H9 (cell line): ENCODE measurements around the gene XG. TPM values are rescaled to one million over a fixed set of nuclear protein-coding genes. Genes with fewer than 3 reads are reported as not detected.

Experiments
- DNase-seq: peaks from one replicate; pipeline ENCODE4 v3.0.0-alpha.2; 2017
- H2AFZ ChIP-seq: one replicate; pipeline ENCODE4 v1.6.1; 2013; ENCODE audit warnings: mild to moderate bottlenecking, low read length, control low read depth, moderate library complexity
- H2AK5ac ChIP-seq: 2 replicates; pipeline ENCODE4 v1.6.1; 2013; ENCODE audit warnings: low read length, control low read depth, mixed read lengths; ENCODE audit not compliant: insufficient read length
- H2BK120ac ChIP-seq: one replicate; pipeline ENCODE4 v1.6.1; 2013; ENCODE audit warnings: low read depth, mild to moderate bottlenecking, low read length, control low read depth, inconsistent platforms; ENCODE audit not compliant: poor library complexity, severe bottlenecking
- H2BK12ac ChIP-seq: 2 replicates; pipeline ENCODE4 v1.6.1; 2013; ENCODE audit warnings: low read length, control low read depth, mixed read lengths, low read depth; ENCODE audit not compliant: insufficient read length
- H2BK15ac ChIP-seq: 2 replicates; pipeline ENCODE4 v1.6.1; 2013; ENCODE audit warnings: low read depth, low read length, control low read depth
- H2BK20ac ChIP-seq: one replicate; pipeline ENCODE4 v1.6.1; 2013; ENCODE audit warnings: low read depth, mild to moderate bottlenecking, low read length, control low read depth, inconsistent platforms; ENCODE audit not compliant: poor library complexity, severe bottlenecking
- H2BK5ac ChIP-seq: 2 replicates; pipeline ENCODE4 v1.6.1; 2013; ENCODE audit warnings: low read length, control low read depth, mixed read lengths; ENCODE audit not compliant: insufficient read length
- H3K14ac ChIP-seq: 2 replicates; pipeline ENCODE4 v1.6.1; 2013; ENCODE audit warnings: low read length, control low read depth; ENCODE audit not compliant: insufficient read depth
- H3K18ac ChIP-seq: 2 replicates; pipeline ENCODE4 v1.6.1; 2013; ENCODE audit warnings: low read depth, mild to moderate bottlenecking, mixed read lengths, low read length, control low read depth; ENCODE audit not compliant: insufficient read length
- H3K23ac ChIP-seq: 2 replicates; pipeline ENCODE4 v1.6.1; 2013; ENCODE audit warnings: low read length, control low read depth, mixed read lengths, low read depth; ENCODE audit not compliant: insufficient read length
- H3K23me2 ChIP-seq: 2 replicates; pipeline ENCODE4 v1.6.1; 2013; ENCODE audit warnings: low read depth, mild to moderate bottlenecking, mixed read lengths, low read length, control low read depth; ENCODE audit not compliant: insufficient read length, poor library complexity, severe bottlenecking
- H3K27ac ChIP-seq: 2 replicates; pipeline ENCODE4 v1.5.1; 2013; ENCODE audit warnings: low read length, control low read depth, mixed read lengths, low read depth; ENCODE audit not compliant: insufficient read length
- H3K27me3 ChIP-seq: 2 replicates; pipeline ENCODE4 v1.6.1; 2013; ENCODE audit warnings: low read length, control low read depth, inconsistent platforms; ENCODE audit not compliant: insufficient read depth
- H3K4ac ChIP-seq: 2 replicates; pipeline ENCODE4 v1.6.1; 2013; ENCODE audit warnings: low read depth, mild to moderate bottlenecking, control low read depth, inconsistent platforms, low read length, moderate library complexity
- H3K4me1 ChIP-seq: 2 replicates; pipeline ENCODE4 v1.6.1; 2013; ENCODE audit warnings: low read length, control low read depth, inconsistent platforms; ENCODE audit not compliant: insufficient read depth
- H3K4me2 ChIP-seq: 2 replicates; pipeline ENCODE4 v1.6.1; 2013; ENCODE audit warnings: low read length, control low read depth, mixed read lengths; ENCODE audit not compliant: insufficient read length, insufficient read depth
- H3K56ac ChIP-seq: 2 replicates; pipeline ENCODE4 v1.6.1; 2013; ENCODE audit warnings: low read depth, mild to moderate bottlenecking, mixed read lengths, low read length, control low read depth; ENCODE audit not compliant: insufficient read length
- H3K79me1 ChIP-seq: 2 replicates; pipeline ENCODE4 v1.6.1; 2013; ENCODE audit warnings: low read depth, mild to moderate bottlenecking, moderate library complexity, low read length, control low read depth, inconsistent platforms; ENCODE audit not compliant: insufficient read depth, poor library complexity, severe bottlenecking
- H3K79me2 ChIP-seq: 2 replicates; pipeline ENCODE4 v1.6.1; 2013; ENCODE audit warnings: low read length, control low read depth, inconsistent platforms; ENCODE audit not compliant: insufficient read depth
- H3K9ac ChIP-seq: 2 replicates; pipeline ENCODE4 v1.6.1; 2013; ENCODE audit warnings: low read length, control low read depth, mixed read lengths; ENCODE audit not compliant: insufficient read length; ENCODE audit errors: extremely low read depth
- H3K9me3 ChIP-seq: one replicate; pipeline ENCODE4 v1.6.1; 2013; ENCODE audit warnings: low read depth, low read length, inconsistent platforms; ENCODE audit not compliant: control insufficient read depth
- H3T11ph ChIP-seq: one replicate; pipeline ENCODE4 v1.6.1; 2013; ENCODE audit warnings: mild to moderate bottlenecking, low read length, control low read depth, inconsistent platforms
- H4K20me1 ChIP-seq: one replicate; pipeline ENCODE4 v1.6.1; 2013; ENCODE audit not compliant: control insufficient read depth, insufficient read length, insufficient read depth
- H4K5ac ChIP-seq: 2 replicates; pipeline ENCODE4 v1.6.1; 2013; ENCODE audit warnings: low read depth, mild to moderate bottlenecking, mixed read lengths, low read length, control low read depth; ENCODE audit not compliant: insufficient read length
- H4K8ac ChIP-seq: replicated peaks from 2 replicates; pipeline ENCODE4 v1.6.1; 2013; ENCODE audit warnings: low read length, control low read depth, mixed read lengths, low read depth; ENCODE audit not compliant: insufficient read length
- H4K91ac ChIP-seq: 2 replicates; pipeline ENCODE4 v1.6.1; 2013; ENCODE audit warnings: low read depth, mild to moderate bottlenecking, moderate library complexity, mixed read lengths, low read length, control low read depth; ENCODE audit not compliant: insufficient read length
- H3K27ac Mint-ChIP-seq, 3 experiments: 2 replicates in 2 of 3; 3 replicates in 1 of 3; pipeline ENCODE4 v1.8.0; 2020 to 2021; ENCODE audit warnings: mixed read lengths in 3 of 3, mild to moderate bottlenecking in 1 of 3, moderate library complexity in 1 of 3
- H3K27me3 Mint-ChIP-seq: 2 replicates; pipeline ENCODE4 v1.8.0; 2021; ENCODE audit warnings: low read depth, mild to moderate bottlenecking, moderate library complexity, mixed read lengths
- H3K36me3 Mint-ChIP-seq, 3 experiments: 2 replicates in 2 of 3; 3 replicates in 1 of 3; pipeline ENCODE4 v1.8.0; 2020 to 2021; ENCODE audit warnings: low read depth in 3 of 3, mixed read lengths in 3 of 3; ENCODE audit not compliant: insufficient read depth in 1 of 3
- H3K4me1 Mint-ChIP-seq, 2 experiments: 2 replicates each; pipeline ENCODE4 v1.8.0; 2020; ENCODE audit warnings: mixed read lengths in 2 of 2
- H3K4me3 Mint-ChIP-seq, 2 experiments: 2 replicates in 1 of 2; 3 replicates in 1 of 2; pipeline ENCODE4 v1.8.0; 2020 to 2021; ENCODE audit warnings: mild to moderate bottlenecking in 2 of 2, mixed read lengths in 2 of 2, moderate library complexity in 1 of 2
- H3K9me3 Mint-ChIP-seq, 2 experiments: 2 replicates in 1 of 2; 3 replicates in 1 of 2; pipeline ENCODE4 v1.8.0; 2020; ENCODE audit warnings: mild to moderate bottlenecking in 2 of 2, mixed read lengths in 2 of 2, moderate library complexity in 1 of 2
- WGBS: extraction: QIAGEN DNeasy Blood & Tissue Kit; methylation state at CpG from one replicate; pipeline ENCODE4 v1.1.7; 2013; ENCODE audit warnings: missing lambda C conversion rate, low lambda C conversion rate, mixed read lengths; ENCODE audit not compliant: insufficient read length; ENCODE audit errors: extremely low coverage; 5-methylcytosine and 5-hydroxymethylcytosine counted together
- total RNA-seq: library from RNA; stranded (reverse); gene quantifications from 2 replicates; pipeline ENCODE4 v1.2.1, GENCODE V29; 2021
- TF ChIP-seq, protein P1 (sequence below): fragments of 200-600 bp; sonication (generic); conservative IDR thresholded peaks from 3 replicates; pipeline ENCODE4 v1.8.0; 2021; ENCODE audit warnings: antibody characterized with exemption, mild to moderate bottlenecking

XG gene
- total RNA-seq, 1 experiment from 2014 or later = 1.1 TPM

DNA sequence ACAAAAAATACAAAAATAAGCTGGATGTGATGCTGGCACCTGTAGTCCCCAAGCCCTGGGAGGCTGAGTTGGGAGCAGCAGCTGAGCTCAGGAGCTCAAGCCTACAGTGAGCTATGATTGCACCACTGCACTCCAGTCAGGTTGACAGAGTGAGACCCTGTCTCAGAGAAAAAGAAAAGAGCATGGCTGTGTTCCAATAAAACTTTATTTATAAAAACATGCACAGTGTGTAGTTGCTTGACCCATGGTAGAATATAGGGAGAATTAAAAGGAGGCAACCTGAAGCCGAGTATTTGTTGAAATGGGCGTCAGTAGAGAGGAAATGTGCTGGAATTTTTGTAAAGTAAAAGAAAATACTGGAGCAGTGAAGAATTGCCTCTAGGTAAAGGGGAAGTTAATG, 103.9 kb downstream of the XG start:
- H3K23ac ChIP-seq = no peak overlapping the region
- H2BK15ac ChIP-seq = no peak overlapping the region
- no peak overlapping the region for H3K27ac ChIP-seq
- H4K20me1 ChIP-seq = no peaks in the 10 kb centered on the region
- H3K9ac ChIP-seq = no peak overlapping the region
- H2AK5ac ChIP-seq = no peak overlapping the region
- no peak overlapping the region for H2BK20ac ChIP-seq
- no peaks in the 10 kb centered on the region for H3K4me1 ChIP-seq
- H4K8ac ChIP-seq = no peak overlapping the region
- H4K91ac ChIP-seq = no peak overlapping the region
- TF ChIP-seq, protein P1, sequence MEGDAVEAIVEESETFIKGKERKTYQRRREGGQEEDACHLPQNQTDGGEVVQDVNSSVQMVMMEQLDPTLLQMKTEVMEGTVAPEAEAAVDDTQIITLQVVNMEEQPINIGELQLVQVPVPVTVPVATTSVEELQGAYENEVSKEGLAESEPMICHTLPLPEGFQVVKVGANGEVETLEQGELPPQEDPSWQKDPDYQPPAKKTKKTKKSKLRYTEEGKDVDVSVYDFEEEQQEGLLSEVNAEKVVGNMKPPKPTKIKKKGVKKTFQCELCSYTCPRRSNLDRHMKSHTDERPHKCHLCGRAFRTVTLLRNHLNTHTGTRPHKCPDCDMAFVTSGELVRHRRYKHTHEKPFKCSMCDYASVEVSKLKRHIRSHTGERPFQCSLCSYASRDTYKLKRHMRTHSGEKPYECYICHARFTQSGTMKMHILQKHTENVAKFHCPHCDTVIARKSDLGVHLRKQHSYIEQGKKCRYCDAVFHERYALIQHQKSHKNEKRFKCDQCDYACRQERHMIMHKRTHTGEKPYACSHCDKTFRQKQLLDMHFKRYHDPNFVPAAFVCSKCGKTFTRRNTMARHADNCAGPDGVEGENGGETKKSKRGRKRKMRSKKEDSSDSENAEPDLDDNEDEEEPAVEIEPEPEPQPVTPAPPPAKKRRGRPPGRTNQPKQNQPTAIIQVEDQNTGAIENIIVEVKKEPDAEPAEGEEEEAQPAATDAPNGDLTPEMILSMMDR = no peak
- H2AFZ ChIP-seq = no peak overlapping the region
- WGBS = no CpG with 5 or more reads among the region's 2 CpGs
- no peak overlapping the region for H3T11ph ChIP-seq
- no peaks in the 10 kb centered on the region for H3K79me2 ChIP-seq
- peaks cover 37 to 54% (median 54%) of the 10 kb centered on the region in 3 experiments; a peak in 6 of 7 replicates for H3K36me3 Mint-ChIP-seq
- H4K5ac ChIP-seq = no peak overlapping the region
- no peaks in the 10 kb centered on the region for H3K79me1 ChIP-seq
- no peak for DNase-seq
- no peaks in the 10 kb centered on the region for H3K27me3 Mint-ChIP-seq
- H3K4me2 ChIP-seq = no peak overlapping the region
- H3K27ac Mint-ChIP-seq = no peak overlapping the region; a peak in 1 of 7 replicates
- H3K4me1 Mint-ChIP-seq = peaks cover under 1 to 2% of the 10 kb centered on the region in 2 experiments; a peak in 3 of 4 replicates
- no peak overlapping the region for H3K14ac ChIP-seq
- no peaks in the 10 kb centered on the region for H3K27me3 ChIP-seq
- no peak overlapping the region for H3K18ac ChIP-seq
- H3K9me3 Mint-ChIP-seq = no peaks in the 10 kb centered on the region
- no peaks in the 10 kb centered on the region for H3K9me3 ChIP-seq
- no peak overlapping the region for H2BK12ac ChIP-seq
- H3K4me3 Mint-ChIP-seq = no peak overlapping the region
- H3K56ac ChIP-seq = no peak overlapping the region
- no peaks in the 10 kb centered on the region for H3K23me2 ChIP-seq
- H2BK5ac ChIP-seq = no peak overlapping the region
- H2BK120ac ChIP-seq = no peak overlapping the region
- H3K4ac ChIP-seq = no peak overlapping the region
